ENCODE results near the gene GRP.

DNA sequence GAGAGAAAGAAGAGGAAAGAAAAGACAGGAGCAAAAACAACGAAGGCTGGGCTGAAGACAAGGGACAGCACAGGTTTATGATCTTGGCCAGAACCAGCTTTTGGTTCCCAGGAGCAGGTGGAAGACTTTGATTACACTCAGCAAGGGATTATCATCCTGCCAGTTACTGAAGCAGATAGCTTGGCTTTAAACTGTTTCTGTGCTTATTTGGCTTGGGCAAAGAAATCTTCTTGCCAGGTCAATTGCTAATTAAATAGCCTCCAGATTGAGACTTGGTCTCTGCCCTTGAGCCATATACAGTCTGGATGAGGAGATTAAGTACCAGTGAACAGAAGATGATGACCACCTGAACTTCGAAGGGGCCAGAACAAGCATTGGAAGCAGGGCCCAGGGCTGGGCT, 22.3 kb upstream of the GRP start:
- TF ChIP-seq POLR2AphosphoS5 (IDR thresholded peaks at IDR 0.05; ENCODE audit: low read depth, low read length) (no peak), TAF1 (IDR thresholded peaks at IDR 0.05; ENCODE audit: borderline replicate concordance, low read depth, low read length) (no peak), POLR2A (IDR thresholded peaks at IDR 0.05; ENCODE audit: low read depth, low read length) (no peak)
